ENCODE data around the gene GBP2.
"Not testable (repeated sequence)": the region's sequence is repeated elsewhere in the genome, so short reads cannot be mapped to it uniquely, and the experiment has no call there.

Gene GBP2

GRCh38 chr1:89125913-89126580 is at the start of gene GBP2:
TSS of gene GBP2 (minus strand) at chr1:89126114. CDS start at chr1:89121966, 4,148 bp downstream.
- no peak for DNase-seq

- DNase-seq: no peak
These were observed 48.6 kb upstream of the GBP2 start for GRCh38 chr1:89174491-89174890.

GRCh38 chr1:89172468-89173143 is 46.7 kb upstream of the GBP2 start:
- DNase-seq: no peak

DNA sequence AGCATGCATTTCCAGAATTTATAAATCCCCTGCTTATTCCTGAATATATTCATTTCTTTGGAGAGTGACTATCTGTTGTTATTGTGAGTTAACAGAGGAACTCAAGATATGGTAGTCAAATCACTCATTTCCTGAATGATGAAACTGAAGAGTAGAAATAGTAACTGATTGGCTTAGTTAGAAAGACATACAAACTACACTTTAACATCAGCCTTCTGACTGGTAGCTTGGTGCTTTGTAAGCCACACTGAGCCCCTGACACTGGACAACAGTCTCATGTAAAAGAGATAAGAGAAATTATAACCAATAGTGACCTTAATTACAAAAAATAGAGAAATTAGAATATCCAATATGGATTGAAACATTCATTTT is 45.1 kb upstream of the GBP2 start:
- DNase-seq: no peak

GRCh38 chr1:89170170-89171066 is 44.5 kb upstream of the GBP2 start:
- no peak for DNase-seq

- DNase-seq: no peak
These were observed 43.3 kb upstream of the GBP2 start for GRCh38 chr1:89169166-89169565.

DNA sequence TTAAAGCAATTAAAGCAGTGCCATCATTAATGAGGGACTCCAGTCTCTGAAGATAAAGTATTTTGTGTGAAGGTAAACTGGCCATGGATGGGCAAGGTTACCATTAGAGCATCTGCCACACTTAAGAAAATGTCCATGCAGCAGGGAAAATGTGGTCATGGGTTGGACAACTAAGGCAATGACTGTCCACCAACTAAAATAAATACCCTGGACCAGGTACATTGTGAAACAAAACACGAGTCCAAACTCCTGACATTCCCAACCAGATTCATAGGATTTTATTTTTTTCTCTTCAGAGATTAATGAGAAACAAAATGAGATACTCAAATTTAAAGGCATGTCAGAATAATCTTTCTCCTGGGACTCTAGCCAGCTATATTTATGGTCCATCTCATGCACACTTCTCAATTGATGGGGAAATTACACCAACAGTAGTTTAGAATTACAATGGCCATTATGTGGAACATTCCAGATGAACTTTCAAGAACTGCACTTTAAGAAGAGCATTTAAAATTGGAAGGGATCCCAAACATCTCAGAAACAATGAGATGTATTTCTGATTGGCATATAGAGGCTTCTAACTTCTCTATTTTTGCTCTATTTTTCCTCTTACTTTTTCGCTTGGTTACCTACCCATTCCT is 41.8 kb upstream of the GBP2 start:
- no peak for DNase-seq

- DNase-seq: no peak
These were observed 40.8 kb upstream of the GBP2 start for GRCh38 chr1:89166705-89167104.

- no peak for DNase-seq
These were observed 39.9 kb upstream of the GBP2 start for GRCh38 chr1:89165811-89166210.

GRCh38 chr1:89151047-89151446 is 25.1 kb upstream of the GBP2 start:
- DNase-seq: no peak

- DNase-seq: no peak
These were observed 24.1 kb upstream of the GBP2 start for GRCh38 chr1:89149976-89150375.

DNA sequence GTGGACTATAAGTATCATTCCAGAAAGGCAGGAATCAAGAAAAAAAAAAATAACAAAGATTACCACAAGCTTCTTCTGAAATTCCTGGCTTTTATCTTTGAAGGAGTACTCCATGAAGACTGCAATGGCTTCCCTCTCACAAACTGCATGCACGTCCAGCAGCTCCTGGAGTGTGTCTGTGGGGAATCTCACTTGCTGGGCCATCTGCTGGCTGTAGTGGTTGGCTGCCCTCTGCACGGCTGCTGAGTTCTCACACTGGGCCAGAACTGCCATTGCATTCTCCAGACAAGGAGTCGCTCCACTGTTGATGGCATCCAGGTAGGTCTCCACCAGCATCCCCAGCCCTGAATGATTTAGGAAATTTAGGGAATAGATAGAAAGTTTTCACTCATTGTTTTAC is 23.3 kb upstream of the GBP2 start:
- no peak for DNase-seq

DNA sequence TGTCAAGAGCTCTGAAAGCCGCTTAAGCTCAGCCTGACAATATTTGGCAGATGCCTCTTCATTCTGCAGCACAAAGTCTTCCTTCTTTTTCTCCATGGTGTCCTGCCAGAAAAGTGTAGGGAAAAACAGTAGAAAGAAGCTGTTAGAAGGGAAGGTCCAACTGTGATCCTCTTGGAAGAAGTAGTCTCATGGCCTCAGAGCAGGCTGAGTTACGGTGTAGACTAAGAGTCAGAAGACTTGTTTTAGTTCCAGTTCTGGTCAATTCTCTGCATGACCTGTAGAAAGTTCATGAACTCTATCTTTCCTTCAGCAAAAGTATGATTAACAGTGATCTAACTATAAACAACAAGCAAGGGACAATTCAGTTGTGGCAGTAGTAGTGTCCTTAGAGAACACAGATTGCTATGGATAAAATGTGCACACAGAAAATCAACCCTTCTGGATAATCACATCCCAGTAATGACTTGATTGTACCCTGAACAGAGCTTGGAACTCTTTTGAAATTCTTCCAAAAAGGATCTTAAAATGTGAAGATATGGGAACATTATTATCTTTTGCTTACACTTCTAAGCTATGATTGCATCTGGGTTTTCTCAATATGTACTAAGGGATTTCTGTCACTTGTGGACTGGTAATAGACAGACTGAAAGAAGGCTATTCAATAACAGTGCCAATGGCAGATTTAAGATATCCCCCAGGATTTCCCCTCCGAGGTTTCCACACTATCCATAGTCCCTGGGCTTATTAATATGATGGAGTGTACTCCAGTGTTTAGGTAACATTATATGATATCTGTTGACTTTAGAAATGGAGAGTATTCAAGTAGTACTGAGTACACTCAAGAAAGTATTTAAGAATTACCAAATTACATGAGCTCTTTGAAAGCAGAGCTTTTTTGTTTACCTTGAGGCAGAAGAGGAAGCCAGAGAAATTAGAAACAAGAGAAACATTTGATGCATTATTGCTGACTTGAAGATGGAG is 22.1 kb upstream of the GBP2 start:
- no peak for DNase-seq

DNA sequence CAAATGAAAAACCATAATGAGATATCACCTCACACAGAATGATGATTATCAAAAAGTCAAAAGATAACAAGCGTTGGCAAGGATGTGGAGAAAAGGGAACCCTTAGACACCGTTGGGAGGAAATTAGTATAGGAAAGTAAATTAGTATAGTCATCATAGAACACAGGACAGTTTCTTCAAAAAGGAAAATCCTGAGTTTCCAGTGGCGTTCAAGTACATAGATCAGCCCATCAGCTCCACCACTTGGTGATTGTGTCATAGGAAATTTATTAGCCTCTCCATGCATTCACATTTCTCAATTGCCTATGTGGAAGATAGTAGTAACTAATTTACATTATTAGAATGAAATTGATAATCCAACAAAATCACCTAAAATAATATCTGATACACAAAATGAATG is 20.8 kb upstream of the GBP2 start:
- DNase-seq: no peak

GRCh38 chr1:89143484-89143883 is 17.6 kb upstream of the GBP2 start:
- no peak for DNase-seq

GRCh38 chr1:89142160-89142559 is 16.2 kb upstream of the GBP2 start:
- DNase-seq: no peak

GRCh38 chr1:89133747-89134146 is 7.8 kb upstream of the GBP2 start:
- no peak for DNase-seq

DNA sequence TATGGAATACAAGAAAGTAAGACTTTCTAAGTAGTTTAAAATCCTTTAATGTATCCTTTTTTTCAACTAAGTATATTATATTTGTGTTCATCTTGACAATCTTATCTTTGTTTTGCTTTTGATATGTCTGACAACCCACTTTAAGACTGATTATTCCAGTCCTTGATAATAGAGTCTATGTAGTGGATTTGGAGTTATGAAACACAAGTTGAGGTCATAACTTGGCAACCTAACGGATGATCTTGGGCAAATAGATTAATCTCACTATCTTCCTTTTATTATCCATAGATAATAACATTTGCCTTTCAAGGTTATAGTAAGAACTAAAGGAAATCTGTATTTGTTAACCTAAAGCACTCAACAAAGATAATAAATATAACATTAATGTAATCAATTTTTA is 4.8 kb upstream of the GBP2 start:
- no peak for DNase-seq

GRCh38 chr1:89129911-89130310 is 4.0 kb upstream of the GBP2 start:
- no peak for DNase-seq

DNA sequence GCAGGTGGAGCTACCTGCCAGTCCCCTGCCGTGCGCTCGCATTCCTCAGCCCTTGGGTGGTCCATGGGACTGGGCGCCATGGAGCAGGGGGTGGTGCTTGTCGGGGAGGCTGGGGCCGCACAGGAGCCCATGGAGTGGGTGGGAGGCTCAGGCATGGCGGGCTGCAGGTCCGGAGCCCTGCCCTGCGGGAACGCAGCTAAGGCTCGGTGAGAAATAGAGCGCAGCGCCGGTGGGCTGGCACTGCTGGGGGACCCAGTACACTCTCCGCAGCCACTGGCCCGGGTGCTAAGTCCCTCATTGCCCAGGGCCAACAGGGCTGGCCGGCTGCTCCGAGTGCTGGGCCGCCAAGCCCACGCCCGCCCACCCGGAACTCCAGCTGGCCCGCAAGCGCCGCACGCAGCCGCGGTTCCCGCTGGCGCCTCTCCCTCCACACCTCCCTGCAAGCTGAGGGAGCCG is 2.1 kb upstream of the GBP2 start:
- not testable (repeated sequence) for DNase-seq

DNA sequence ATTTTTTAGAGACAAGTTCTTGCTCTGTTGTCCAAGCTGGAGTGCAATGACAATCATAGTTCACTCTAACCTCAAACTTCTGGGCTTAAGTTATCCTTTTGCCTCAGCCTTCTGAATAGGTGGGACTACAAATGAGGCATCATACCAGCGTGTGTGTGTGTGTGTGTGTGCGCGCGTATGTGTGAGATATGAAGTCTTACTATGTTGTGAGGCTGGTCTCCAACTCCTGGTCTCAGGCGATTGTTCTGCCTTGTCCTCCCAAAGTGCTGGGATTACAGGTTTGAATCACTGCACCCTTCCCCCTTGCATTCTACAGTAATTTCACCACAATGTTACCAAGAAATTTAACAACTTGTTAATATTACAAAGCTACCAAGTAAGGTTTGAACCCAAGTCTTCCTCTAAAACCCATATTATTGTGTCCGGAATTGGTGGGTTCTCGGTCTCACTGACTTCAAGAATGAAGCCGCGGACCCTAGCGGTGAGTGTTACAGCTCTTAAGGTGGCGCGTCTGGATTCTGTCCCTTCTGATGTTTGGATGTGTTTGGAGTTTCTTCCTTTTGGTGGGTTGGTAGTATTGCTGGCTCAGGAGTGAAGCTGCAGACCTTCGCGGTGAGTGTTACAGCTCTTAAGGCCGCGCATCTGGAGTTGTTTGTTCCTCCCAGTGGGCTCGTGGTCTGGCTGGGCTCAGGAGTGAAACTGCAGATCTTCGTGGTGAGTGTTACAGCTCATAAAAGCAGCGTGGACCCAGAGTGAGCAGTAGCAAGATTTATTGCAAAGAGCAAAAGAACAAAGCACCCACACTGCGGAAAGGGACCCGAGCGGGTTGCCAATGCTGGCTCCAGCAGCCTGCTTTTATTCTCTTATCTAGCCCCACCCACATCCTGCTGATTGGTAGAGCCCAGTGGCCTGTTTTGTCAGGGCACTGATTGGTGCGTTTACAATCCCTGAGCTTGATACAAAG is 970 bp upstream of the GBP2 start:
- DNase-seq: not testable (repeated sequence)
